ENCODE results near the gene GAPVD1. TPM values are rescaled to one million over a fixed set of nuclear protein-coding genes. Genes with fewer than 3 reads are reported as not detected.

The GAPVD1 gene
- total RNA-seq, 2 experiments from 2014 or later, result 38.1 to 40.0 TPM

DNA sequence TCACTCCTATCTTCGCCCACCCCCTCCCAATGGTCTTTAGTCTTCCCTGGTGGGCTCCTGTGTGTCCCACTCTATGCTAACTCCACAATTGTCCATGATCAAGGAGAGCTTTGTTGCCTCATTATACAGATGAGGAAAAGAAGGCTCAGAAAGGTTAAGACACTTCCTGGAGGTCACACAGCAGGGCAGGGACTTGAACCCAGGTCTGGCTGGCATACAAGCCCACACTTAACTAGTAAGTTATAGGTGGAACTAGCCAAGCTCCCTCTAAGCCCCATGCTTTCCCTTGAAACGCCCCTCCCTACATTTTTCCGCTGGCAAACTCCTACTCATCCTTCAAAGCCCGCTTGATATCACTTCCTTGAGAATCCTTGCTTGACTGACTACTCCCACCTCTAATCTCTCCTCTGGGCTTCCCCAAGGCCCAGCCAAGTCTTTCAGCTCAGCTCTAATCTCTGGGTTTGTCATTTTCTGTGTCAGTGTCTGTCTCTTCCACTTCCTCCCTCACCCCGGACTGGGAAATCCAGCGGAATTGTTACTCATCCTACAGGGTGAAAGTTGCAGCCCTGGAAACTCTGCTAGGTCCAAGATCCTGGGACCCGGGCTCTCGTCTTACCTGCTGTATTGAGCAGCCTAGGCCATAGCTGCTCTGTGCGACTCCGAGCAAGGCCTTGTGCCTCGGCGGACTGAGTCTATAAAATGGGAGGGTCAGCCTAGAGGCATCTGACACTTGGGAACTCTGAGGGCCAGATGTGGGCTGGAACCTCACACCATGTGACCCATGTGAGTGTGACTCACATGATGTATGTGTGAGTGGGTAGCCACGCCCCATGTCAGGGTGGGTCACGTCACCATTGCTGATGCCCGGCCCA, 144.5 kb downstream of the GAPVD1 start:
- Mint-ChIP-seq H3K9me3 (no peaks in the 10 kb centered on the region), H3K27me3 (ENCODE audit: low read depth) (peaks cover 20% of the 10 kb centered on the region), H3K4me1 (ENCODE audit: low read depth) (peaks cover 9% of the 10 kb centered on the region), H3K36me3 (ENCODE audit: low read depth) (no peaks in the 10 kb centered on the region), H3K27ac (no peak overlapping the region), H3K4me3 (no peak overlapping the region)
- DNase-seq, result no peak
- intact Hi-C loops (cut with micrococcal nuclease), result loop anchor here (5.0 kb wide), 2 partner anchors 991 to 1086 kb away; no protein-coding TSS in a partner anchor
- CTCF ChIA-PET, result interaction anchor here (0.7 to 0.8 kb wide), 2 partner anchors 222 to 416 kb away, joined by 3 read pairs; no protein-coding TSS in a partner anchor

DNA sequence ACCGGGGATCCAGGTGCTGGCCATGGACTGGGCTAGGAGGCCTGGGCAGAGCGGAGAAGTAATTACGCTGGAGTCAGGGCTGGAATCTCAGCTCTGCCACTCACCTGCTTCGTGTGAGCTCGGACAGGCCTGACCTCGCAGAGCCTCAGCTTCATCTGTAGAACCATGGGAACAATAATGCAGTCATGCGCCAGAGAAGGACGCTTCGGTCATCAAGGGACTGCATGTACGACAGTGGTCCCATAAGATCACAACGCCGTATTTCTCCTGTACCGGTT, 145.1 kb downstream of the GAPVD1 start:
- no peak overlapping the region for H3K27ac Mint-ChIP-seq
- CTCF ChIA-PET, result interaction anchor here (0.7 to 2.6 kb wide), 3 partner anchors 416 to 1085 kb away, joined by 3 to 10 read pairs (median 9); no protein-coding TSS in a partner anchor
- H3K9me3 Mint-ChIP-seq, result no peaks in the 10 kb centered on the region
- DNase-seq, result no peak
- intact Hi-C loops (cut with micrococcal nuclease), result loop anchor here (5.0 kb wide), 2 partner anchors 991 to 1086 kb away; no protein-coding TSS in a partner anchor
- H3K27me3 Mint-ChIP-seq (ENCODE audit: low read depth), result peaks cover 23% of the 10 kb centered on the region
- H3K36me3 Mint-ChIP-seq (ENCODE audit: low read depth), result no peaks in the 10 kb centered on the region
- H3K4me1 Mint-ChIP-seq (ENCODE audit: low read depth), result peaks cover 9% of the 10 kb centered on the region
- H3K4me3 Mint-ChIP-seq, result no peak overlapping the region

DNA sequence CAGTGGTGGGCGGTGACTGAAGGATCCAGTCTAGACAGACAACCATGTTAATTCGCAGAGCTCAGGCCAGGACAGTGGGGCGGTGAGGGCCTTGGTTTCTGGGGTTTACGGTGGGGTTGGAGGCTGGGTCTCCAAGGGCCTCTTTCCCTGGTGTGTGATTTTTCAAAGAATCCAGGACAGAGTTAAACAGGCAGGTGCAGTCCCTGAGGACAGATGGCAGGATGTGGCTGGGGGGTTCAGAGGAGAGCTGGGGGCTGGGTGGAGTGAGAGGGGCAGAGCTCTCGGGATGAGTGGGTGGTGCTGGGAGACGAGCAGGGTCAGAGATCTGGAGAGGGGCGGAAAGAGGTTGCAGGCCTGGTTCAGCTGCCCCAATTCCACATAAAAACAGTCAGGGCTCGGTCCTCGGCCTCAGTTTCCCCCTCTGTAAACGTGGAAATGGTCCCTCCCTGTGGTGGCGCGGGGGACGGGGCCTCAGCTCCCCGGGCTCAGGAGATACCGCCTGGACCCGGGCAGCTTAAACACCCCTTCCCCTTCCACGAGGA, 145.9 kb downstream of the GAPVD1 start:
- H3K36me3 Mint-ChIP-seq (ENCODE audit: low read depth), result no peaks in the 10 kb centered on the region
- H3K9me3 Mint-ChIP-seq, result no peaks in the 10 kb centered on the region
- CTCF ChIA-PET, result interaction anchor here (0.5 to 2.6 kb wide), 26 partner anchors 11 to 1085 kb away, joined by 3 to 10 read pairs (median 3); no protein-coding TSS in a partner anchor
- H3K4me1 Mint-ChIP-seq (ENCODE audit: low read depth), result peaks cover 9% of the 10 kb centered on the region
- intact Hi-C loops (cut with micrococcal nuclease), result loop anchor here (5.0 kb wide), 2 partner anchors 990 to 1085 kb away; no protein-coding TSS in a partner anchor
- H3K27ac Mint-ChIP-seq, result no peak overlapping the region
- DNase-seq, result no peak
- peak overlapping the region; percentile 54 for H3K4me3 Mint-ChIP-seq
- peaks cover 23% of the 10 kb centered on the region for H3K27me3 Mint-ChIP-seq (ENCODE audit: low read depth)

DNA sequence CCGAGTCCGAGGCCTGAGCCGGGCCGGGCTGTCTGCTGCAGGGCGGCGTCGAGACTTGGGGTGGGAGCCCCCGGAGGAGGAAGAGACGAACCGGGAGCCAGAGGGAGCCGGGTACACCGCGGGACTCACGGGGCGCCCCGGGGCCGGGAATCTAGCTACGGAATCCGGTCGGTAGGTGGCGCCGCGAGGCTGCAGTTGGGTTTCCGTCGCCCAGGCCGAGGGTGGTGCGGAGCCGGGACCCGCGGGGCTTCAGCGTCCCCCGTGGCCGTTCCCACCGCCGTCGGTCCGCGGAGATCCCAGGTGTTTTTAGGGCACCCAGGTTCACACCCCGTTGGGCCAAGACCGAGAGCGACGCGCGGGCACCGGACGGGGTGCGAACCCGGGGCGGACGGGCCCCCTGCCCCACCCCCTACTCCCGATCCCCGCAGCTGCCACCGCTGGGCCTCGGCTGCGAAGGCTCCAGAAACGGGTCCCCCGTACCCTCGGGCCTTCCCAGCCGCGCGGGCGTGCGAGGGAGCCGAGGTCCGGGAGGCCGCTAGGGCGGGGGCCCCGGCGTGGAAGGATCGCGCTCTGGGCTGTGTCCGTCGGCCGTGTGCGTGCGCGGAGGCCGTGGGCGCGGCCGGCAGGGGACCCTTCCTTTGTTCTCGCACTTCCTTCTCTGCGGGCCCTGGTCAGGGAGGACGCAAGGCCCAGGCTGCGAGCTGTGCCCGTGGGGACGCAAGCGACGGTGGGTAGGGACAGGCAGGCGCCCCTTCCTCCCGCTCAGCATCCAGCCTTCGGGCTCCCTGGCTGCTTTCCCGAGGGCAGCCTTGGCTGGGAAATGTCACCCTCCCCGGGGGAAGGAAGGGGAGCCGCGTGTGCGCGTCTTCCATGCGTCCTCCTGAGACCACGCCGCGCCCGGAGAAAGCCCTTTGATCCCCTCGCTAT, 146.6 kb downstream of the GAPVD1 start:
- Mint-ChIP-seq H3K36me3 (ENCODE audit: low read depth) (no peaks in the 10 kb centered on the region), H3K9me3 (no peaks in the 10 kb centered on the region), H3K27me3 (ENCODE audit: low read depth) (peaks cover 23% of the 10 kb centered on the region), H3K4me3 (peak overlapping the region; percentile 66), H3K27ac (no peak overlapping the region), H3K4me1 (ENCODE audit: low read depth) (peaks cover 9% of the 10 kb centered on the region)
- peak; percentile 83 for DNase-seq
- CTCF ChIA-PET, result interaction anchor here (0.6 to 2.6 kb wide), 25 partner anchors 18 to 1084 kb away, joined by 3 to 10 read pairs (median 3); no protein-coding TSS in a partner anchor
- intact Hi-C loops (cut with micrococcal nuclease), result loop anchor here (1.0 to 5.0 kb wide), 4 partner anchors 223 to 1084 kb away; no protein-coding TSS in a partner anchor

DNA sequence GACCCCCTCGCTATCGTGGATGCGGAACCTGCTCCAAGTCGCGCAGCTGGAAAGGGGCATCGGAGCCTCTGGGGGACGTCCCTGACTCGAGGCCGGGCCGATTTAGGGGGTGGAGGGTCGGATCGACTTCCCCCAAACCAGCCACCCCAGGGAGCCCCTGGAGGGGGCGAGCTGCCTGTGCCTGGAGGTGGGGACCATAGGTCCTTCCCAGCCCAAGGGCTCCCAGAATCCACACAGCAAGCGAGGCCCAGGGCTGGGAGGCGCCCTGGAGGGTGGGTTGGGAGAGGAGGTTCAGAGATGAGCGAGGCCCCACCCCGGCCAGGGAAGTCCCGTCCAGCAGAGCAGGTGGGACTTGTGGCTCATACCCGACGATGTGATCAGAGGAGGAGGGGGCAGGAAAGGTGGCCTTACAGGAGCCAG, 147.6 kb downstream of the GAPVD1 start:
- DNase-seq, result peak; percentile 20
- Mint-ChIP-seq H3K4me3 (peak overlapping the region; percentile 66), H3K4me1 (ENCODE audit: low read depth) (peaks cover 9% of the 10 kb centered on the region), H3K27ac (no peak overlapping the region), H3K9me3 (no peaks in the 10 kb centered on the region), H3K36me3 (ENCODE audit: low read depth) (no peaks in the 10 kb centered on the region), H3K27me3 (ENCODE audit: low read depth) (peaks cover 23% of the 10 kb centered on the region)
- CTCF ChIA-PET, result interaction anchor here (2.6 kb wide), 1 partner anchor 1083 kb away, joined by 10 read pairs; no protein-coding TSS in a partner anchor
- intact Hi-C loops (cut with micrococcal nuclease), result loop anchor here (2.0 to 5.0 kb wide), 3 partner anchors 820 to 1083 kb away; no protein-coding TSS in a partner anchor

DNA sequence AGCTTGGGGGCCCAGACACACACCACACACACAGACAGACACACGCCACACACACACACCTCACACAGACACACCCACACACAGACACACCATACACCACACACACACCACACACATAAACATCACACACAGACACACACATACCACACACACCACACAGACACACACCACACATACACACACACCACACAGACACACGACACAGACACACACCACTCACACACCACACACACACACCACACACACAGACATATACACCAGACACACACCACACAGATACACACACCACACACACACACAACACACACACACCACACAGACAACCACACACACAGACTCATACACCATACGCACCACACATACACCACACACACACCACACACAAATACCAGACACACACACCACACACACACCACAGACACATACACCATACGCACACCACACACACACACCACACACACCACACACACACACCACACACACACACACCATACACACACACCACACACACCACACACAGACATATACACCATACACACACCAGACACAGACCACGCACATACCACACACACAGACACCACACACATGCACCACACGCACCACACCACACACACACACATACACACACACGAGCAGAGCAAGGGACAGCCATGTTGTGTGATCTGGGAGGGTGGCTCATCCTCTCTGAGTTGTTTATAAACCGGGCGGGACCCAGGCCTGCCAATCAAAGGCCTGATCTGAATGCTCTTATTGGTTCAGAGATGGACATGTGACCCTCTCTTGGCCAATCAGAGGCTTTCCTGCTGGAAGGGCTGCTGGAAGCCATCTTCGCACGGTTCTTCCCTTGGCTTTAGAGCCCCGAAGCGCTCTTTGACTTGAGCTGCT, 148.3 kb downstream of the GAPVD1 start:
- H3K9me3 Mint-ChIP-seq, result no peaks in the 10 kb centered on the region
- peaks cover 9% of the 10 kb centered on the region for H3K4me1 Mint-ChIP-seq (ENCODE audit: low read depth)
- intact Hi-C loops (cut with micrococcal nuclease), result loop anchor here (2.0 to 5.0 kb wide), 3 partner anchors 819 to 1082 kb away; no protein-coding TSS in a partner anchor
- H3K27ac Mint-ChIP-seq, result no peak overlapping the region
- CTCF ChIA-PET, result no interaction called here
- H3K27me3 Mint-ChIP-seq (ENCODE audit: low read depth), result peaks cover 23% of the 10 kb centered on the region
- H3K4me3 Mint-ChIP-seq, result peak overlapping the region; percentile 2
- peak; percentile 43 for DNase-seq
- H3K36me3 Mint-ChIP-seq (ENCODE audit: low read depth), result no peaks in the 10 kb centered on the region

DNA sequence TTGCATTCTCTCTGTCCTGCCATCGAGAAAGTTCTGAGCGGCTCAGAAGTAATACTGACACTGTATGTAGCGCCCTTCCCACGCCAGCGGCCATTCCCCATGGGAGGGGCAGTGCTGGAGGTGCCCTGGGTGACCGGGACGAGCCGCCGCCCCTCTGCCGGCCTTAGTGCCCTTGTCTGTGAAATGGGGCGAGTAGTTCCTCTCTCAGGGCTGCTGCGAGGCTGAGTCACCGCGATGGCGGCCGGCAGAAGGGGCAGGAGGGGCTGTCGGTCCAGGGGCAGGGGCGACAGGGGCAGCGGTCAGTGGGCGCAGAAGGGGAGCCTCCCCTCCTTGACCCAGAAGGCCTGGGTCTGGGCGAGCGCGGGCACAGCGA, 148.9 kb downstream of the GAPVD1 start:
- Mint-ChIP-seq H3K9me3 (no peaks in the 10 kb centered on the region), H3K36me3 (ENCODE audit: low read depth) (no peaks in the 10 kb centered on the region), H3K27ac (no peak overlapping the region), H3K27me3 (ENCODE audit: low read depth) (peaks cover 23% of the 10 kb centered on the region), H3K4me1 (ENCODE audit: low read depth) (peaks cover 9% of the 10 kb centered on the region), H3K4me3 (no peak overlapping the region)
- CTCF ChIA-PET, result no interaction called here
- DNase-seq, result no peak
- intact Hi-C loops (cut with micrococcal nuclease), result no loop called here

DNA sequence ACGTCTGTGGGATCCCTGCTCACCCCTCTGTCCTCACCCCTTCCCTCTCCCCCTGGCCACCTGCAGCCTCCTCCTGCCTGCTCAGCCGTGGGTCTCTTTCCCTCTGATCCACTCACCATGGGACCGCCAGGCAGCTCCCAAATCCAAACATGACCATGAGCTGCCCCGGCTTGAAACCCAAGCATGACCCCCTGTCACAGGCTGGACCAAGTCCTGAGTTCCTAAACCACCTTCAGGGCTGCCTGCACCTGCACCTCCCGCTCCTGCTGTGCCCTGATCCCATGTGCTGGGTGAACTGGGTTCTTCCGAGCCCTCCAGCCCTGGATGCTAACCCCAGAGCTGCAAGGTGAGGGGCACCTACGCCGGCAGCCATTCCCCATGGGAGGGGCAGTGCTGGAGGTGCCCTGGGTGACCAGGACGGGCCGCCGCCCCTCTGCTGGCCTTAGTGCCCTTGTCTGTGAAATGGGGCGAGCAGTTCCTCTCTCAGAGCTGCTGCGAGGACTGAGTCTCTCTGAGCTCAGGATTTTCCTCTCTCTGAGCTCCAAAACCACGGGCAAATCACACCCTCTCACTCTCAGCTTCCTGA, 149.6 kb downstream of the GAPVD1 start:
- H3K27me3 Mint-ChIP-seq (ENCODE audit: low read depth), result peaks cover 23% of the 10 kb centered on the region
- no peaks in the 10 kb centered on the region for H3K9me3 Mint-ChIP-seq
- CTCF ChIA-PET, result no interaction called here
- intact Hi-C loops (cut with micrococcal nuclease), result no loop called here
- no peaks in the 10 kb centered on the region for H3K36me3 Mint-ChIP-seq (ENCODE audit: low read depth)
- no peak overlapping the region for H3K27ac Mint-ChIP-seq
- H3K4me1 Mint-ChIP-seq (ENCODE audit: low read depth), result peaks cover 9% of the 10 kb centered on the region
- no peak for DNase-seq
- no peak overlapping the region for H3K4me3 Mint-ChIP-seq

DNA sequence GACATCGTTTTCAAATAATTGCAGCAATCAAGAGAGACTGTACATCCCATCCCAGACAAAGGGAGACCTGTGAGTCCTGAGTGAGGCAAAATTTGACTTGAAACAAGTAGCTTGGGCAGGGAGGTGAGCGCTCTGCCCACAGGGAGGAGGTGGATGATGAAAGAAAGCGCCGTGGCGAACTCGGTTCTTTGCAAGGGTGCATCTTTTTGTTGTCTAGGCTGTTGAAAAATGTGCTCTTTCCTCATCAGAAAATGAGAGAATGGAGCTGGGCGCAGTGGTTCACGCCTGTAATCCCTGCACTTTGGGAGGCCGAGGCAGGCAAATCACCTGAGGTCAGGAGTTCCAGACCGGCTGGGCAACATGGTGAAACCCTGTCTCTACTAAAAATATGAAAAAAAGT, 150.5 kb downstream of the GAPVD1 start:
- Mint-ChIP-seq H3K9me3 (no peaks in the 10 kb centered on the region), H3K4me3 (no peak overlapping the region), H3K36me3 (ENCODE audit: low read depth) (no peaks in the 10 kb centered on the region), H3K4me1 (ENCODE audit: low read depth) (peaks cover 9% of the 10 kb centered on the region), H3K27ac (no peak overlapping the region), H3K27me3 (ENCODE audit: low read depth) (peaks cover 23% of the 10 kb centered on the region)
- intact Hi-C loops (cut with micrococcal nuclease), result no loop called here
- DNase-seq, result no peak
- CTCF ChIA-PET, result no interaction called here

DNA sequence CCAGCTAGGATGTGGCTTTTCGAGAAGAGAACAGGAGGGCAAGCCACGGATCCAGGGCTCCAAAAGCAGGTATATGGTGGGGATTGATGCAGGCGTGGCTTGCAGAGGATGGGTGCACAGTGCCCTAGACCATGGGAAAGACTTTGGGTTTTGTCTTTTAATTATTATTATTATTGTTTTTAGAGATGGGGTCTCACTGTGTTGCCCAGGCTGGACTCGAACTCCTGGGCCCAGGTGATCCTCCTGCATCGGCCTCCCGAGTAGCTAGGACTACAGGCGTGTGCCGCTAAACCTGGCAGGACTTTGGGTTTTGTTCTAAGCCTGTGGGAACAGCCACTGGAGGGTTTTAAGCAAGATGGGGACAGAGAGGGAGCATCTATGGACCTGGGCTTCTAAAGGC, 152.0 kb downstream of the GAPVD1 start:
- DNase-seq, result no peak
- intact Hi-C loops (cut with micrococcal nuclease), result no loop called here
- no peaks in the 10 kb centered on the region for H3K36me3 Mint-ChIP-seq (ENCODE audit: low read depth)
- CTCF ChIA-PET, result no interaction called here
- peaks cover 17% of the 10 kb centered on the region for H3K27me3 Mint-ChIP-seq (ENCODE audit: low read depth)
- no peaks in the 10 kb centered on the region for H3K9me3 Mint-ChIP-seq
- no peak overlapping the region for H3K27ac Mint-ChIP-seq
- peaks cover 6% of the 10 kb centered on the region for H3K4me1 Mint-ChIP-seq (ENCODE audit: low read depth)
- no peak overlapping the region for H3K4me3 Mint-ChIP-seq

Data from activated naive CD4-positive, alpha-beta T cell treated with anti-CD3 and anti-CD28 coated beads for 36 hours (primary cell).